ENCODE measurements around the gene CDSN. TPM values are rescaled to one million over a fixed set of nuclear protein-coding genes. Genes with fewer than 3 reads are reported as not detected.
"Not testable (repeated sequence)": the region's sequence is repeated elsewhere in the genome, so short reads cannot be mapped to it uniquely, and the experiment has no call there.

CDSN gene
- not detected for total RNA-seq

DNA sequence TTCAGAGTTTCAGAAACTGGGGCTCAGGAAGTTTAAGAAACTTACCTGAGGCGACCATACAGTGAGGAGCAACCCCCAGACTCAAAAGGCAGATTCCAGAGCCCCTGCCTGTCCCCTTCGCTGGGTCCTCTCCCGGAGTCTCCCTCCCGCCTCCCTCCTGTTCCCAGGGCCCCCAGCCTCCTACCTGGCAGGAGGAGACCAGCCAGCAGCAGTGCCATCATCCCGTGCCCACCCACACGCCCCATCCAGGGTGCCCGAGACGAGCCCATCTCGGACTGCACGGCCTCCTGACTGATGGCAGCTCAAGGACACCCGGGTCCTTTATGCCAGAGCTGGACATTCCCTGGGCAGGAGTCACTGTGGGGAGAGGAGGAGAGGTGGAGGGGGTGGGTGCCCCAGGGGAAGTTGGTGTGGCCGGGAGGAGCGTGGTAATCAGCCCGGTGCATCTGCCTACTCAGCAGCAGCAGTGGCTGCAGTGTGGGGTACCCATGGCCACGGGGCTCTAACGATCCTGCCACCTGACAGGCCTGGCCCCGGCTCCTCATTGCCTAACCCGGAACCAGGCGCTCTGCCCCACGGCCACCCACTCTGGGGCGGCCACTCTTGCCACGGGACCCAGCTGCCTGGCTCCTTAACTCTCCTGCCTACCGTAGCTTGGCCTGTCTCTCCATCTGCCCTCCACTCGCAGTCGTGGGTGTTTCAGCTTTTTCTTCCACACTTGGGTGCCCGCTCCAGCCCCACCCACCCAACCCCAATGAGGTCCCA lies at the start of gene CDSN:
Gene CDSN, minus strand, starts transcription at position 296 of the 765 bp plus-strand sequence. Its CDS starts 27 bp downstream, at position 269.
- DNase-seq: no peak
- Mint-ChIP-seq H3K9me3 (no peaks in the 10 kb centered on the region), H3K4me3 (no peak within 1 kb of the TSS), H3K36me3 (ENCODE audit: low read depth) (no peaks in the 10 kb centered on the region), H3K27me3 (peaks cover 21% of the 10 kb centered on the region), H3K4me1 (no peaks in the 10 kb centered on the region), H3K27ac (no peak within 1 kb of the TSS)
- ChIA-PET CTCF (no interaction called here), POLR2A (no interaction called here)

DNA sequence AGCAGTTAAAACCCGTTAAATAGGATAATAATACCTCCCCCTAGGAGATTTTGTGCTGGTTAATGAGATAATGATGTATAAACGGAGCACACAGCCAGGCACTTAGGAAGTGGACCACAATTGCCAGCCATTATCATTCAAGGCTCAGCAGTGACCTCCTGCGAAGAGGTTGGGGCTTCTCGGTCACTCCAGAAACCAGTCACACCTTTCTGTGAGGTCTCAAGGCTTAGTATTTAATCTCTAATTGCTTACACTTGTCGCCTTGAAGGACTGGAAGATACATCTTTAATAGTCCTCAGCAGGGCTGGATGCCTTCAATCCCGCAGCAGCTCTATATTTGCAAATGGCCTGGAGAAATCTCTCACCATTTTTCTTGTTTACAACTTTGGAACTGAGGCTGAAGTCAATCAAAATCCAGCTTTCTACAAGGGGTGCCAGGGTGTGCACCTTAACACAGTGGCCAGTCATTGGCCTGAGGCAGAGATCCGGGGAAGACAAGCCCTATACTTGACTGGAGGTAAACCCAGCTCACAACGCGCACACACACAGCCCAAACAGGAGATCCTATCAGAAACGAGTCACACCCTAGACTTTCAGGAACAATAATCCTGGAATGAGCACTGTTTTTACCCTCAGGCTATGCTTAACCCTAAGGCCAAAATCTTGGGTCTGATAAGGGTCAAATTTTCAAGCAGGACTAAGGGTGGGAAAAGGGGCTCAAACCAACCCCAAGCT lies 49.0 kb upstream of the CDSN start:
- no peak for DNase-seq
- H3K4me3 Mint-ChIP-seq: no peak overlapping the region
- ChIA-PET CTCF (no interaction called here), POLR2A (interaction anchor here (0.7 to 1.7 kb wide), 2 partner anchors 10 to 198 kb away, joined by 3 to 5 read pairs; no protein-coding TSS in a partner anchor)
- peaks cover 2% of the 10 kb centered on the region for H3K36me3 Mint-ChIP-seq (ENCODE audit: low read depth)
- H3K27me3 Mint-ChIP-seq: no peaks in the 10 kb centered on the region
- no peak overlapping the region for H3K27ac Mint-ChIP-seq
- H3K9me3 Mint-ChIP-seq: no peaks in the 10 kb centered on the region
- peaks cover 3% of the 10 kb centered on the region for H3K4me1 Mint-ChIP-seq

GRCh38 chr6:31168606-31169005 lies 48.4 kb upstream of the CDSN start:
- peaks cover 4% of the 10 kb centered on the region for H3K4me1 Mint-ChIP-seq
- H3K27me3 Mint-ChIP-seq: no peaks in the 10 kb centered on the region
- CTCF ChIA-PET: no interaction called here
- H3K9me3 Mint-ChIP-seq: no peaks in the 10 kb centered on the region
- H3K4me3 Mint-ChIP-seq: no peak overlapping the region
- H3K36me3 Mint-ChIP-seq (ENCODE audit: low read depth): peaks cover 6% of the 10 kb centered on the region
- no peak for DNase-seq
- H3K27ac Mint-ChIP-seq: no peak overlapping the region
- POLR2A ChIA-PET: interaction anchor here (1.7 kb wide), 1 partner anchor 198 kb away, joined by 5 read pairs; no protein-coding TSS in a partner anchor

DNA sequence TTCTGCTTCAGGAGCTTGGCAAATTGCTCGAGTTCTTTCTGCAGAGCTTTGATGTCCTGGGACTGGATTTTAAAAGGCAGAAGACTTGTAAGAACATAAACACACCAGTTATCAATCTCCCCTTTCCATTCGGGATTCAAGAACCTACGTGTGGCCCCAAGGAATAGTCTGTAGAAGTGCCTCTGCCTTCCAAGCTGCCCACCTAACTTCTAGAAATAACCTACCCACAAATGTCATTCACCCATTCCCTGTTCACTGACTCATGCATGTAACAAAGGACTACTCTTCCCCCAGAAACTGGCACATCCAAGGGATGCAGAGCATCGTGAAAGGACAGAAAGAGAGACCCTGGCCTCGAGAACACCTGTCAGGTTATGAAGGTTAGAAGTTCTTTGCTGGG lies 45.7 kb upstream of the CDSN start:
- no peak for DNase-seq
- H3K4me3 Mint-ChIP-seq: no peak overlapping the region
- peaks cover 29% of the 10 kb centered on the region for H3K36me3 Mint-ChIP-seq (ENCODE audit: low read depth)
- H3K4me1 Mint-ChIP-seq: peaks cover 27% of the 10 kb centered on the region
- no peaks in the 10 kb centered on the region for H3K9me3 Mint-ChIP-seq
- POLR2A ChIA-PET: interaction anchor here (1.1 kb wide), 1 partner anchor 9 kb away, joined by 3 read pairs; the partner anchor contains the start of gene CCHCR1
- no peaks in the 10 kb centered on the region for H3K27me3 Mint-ChIP-seq
- H3K27ac Mint-ChIP-seq: no peak overlapping the region
- CTCF ChIA-PET: interaction anchor here (1.6 kb wide), 1 partner anchor 26 kb away, joined by 5 read pairs; no protein-coding TSS in a partner anchor

DNA sequence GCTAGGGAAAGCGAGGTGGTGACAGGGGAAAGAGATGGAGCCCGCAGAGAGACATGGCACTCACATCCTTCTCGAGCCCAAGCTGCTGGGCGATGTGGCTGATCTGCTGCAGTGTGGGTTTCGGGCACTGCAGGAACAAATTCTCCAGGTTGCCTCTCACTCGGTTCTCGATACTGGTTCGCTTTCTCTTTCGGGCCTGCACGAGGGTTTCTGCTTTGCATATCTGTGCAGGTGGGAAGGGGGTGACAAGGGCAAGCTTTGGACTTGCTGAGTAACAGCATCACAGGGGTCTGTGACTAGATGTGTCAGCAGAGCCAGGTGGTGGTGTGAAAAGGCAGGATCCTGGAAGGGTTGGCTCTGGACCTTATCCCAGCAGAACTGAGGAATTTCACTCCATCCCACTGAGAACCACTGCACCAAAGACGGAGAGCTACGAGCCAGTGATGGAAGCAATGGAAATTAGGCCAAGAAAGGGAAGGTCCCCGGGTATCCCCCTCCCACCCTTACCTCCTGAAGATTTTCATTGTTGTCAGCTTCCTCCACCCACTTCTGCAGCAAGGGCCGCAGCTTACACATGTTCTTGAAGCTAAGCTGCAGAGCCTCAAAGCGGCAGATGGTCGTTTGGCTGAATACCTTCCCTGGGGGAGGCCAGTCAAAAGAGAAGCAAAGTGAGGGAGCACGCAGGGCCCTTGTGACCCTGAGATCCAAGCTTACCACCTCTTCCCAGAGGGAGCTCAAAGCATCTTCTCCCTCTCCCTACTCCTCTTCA lies 45.0 kb upstream of the CDSN start:
- not testable (repeated sequence) for H3K27ac Mint-ChIP-seq, H3K27me3 Mint-ChIP-seq, H3K9me3 Mint-ChIP-seq, DNase-seq, H3K4me3 Mint-ChIP-seq
- ChIA-PET CTCF (interaction anchor here (0.6 to 1.6 kb wide), 3 partner anchors 27 to 540 kb away, joined by 3 to 5 read pairs (median 3); no protein-coding TSS in a partner anchor), POLR2A (interaction anchor here (1.1 kb wide), 2 partner anchors 8 to 38 kb away, joined by 3 read pairs; partner anchors contain the start of gene CCHCR1)
- Mint-ChIP-seq H3K4me1 (peaks cover 32% of the 10 kb centered on the region), H3K36me3 (ENCODE audit: low read depth) (peaks cover 29% of the 10 kb centered on the region)

- not testable (repeated sequence) for DNase-seq, H3K27me3 Mint-ChIP-seq, H3K27ac Mint-ChIP-seq, H3K9me3 Mint-ChIP-seq, H3K4me3 Mint-ChIP-seq
- POLR2A ChIA-PET: interaction anchor here (0.6 to 1.1 kb wide), 2 partner anchors 16 to 39 kb away, joined by 3 read pairs; no protein-coding TSS in a partner anchor
- H3K4me1 Mint-ChIP-seq: peaks cover 38% of the 10 kb centered on the region
- CTCF ChIA-PET: interaction anchor here (0.6 to 1.4 kb wide), 2 partner anchors 32 to 540 kb away, joined by 3 read pairs; no protein-coding TSS in a partner anchor
- peaks cover 35% of the 10 kb centered on the region for H3K36me3 Mint-ChIP-seq (ENCODE audit: low read depth)
Measured at GRCh38 chr6:31164475-31165063, 44.3 kb upstream of the CDSN start.

DNA sequence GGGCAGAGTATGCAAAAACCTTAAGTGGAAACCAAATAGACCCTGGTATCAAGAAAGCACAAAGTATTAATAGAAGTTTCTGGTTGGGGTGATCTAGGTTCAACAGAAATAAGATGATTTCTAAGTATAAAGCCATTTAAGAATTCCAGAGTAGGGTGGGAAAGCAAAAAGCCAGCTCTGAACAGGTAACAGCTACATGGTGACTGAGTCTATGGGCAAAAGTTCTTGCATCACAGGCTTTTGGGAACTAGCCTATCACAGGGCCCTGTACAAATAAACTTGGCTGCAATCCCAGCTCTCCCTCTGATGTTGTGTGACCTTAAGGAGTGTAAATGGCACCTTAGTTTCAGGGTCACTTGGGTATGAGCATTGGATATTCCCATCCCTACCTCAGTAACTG lies 43.7 kb upstream of the CDSN start:
- H3K27ac Mint-ChIP-seq: no peak overlapping the region
- H3K4me1 Mint-ChIP-seq: peaks cover 41% of the 10 kb centered on the region
- H3K9me3 Mint-ChIP-seq: no peaks in the 10 kb centered on the region
- no peaks in the 10 kb centered on the region for H3K27me3 Mint-ChIP-seq
- H3K36me3 Mint-ChIP-seq (ENCODE audit: low read depth): peaks cover 41% of the 10 kb centered on the region
- CTCF ChIA-PET: no interaction called here
- DNase-seq: no peak
- H3K4me3 Mint-ChIP-seq: no peak overlapping the region
- POLR2A ChIA-PET: interaction anchor here (1.2 kb wide), 1 partner anchor 35 kb away, joined by 3 read pairs; no protein-coding TSS in a partner anchor

DNA sequence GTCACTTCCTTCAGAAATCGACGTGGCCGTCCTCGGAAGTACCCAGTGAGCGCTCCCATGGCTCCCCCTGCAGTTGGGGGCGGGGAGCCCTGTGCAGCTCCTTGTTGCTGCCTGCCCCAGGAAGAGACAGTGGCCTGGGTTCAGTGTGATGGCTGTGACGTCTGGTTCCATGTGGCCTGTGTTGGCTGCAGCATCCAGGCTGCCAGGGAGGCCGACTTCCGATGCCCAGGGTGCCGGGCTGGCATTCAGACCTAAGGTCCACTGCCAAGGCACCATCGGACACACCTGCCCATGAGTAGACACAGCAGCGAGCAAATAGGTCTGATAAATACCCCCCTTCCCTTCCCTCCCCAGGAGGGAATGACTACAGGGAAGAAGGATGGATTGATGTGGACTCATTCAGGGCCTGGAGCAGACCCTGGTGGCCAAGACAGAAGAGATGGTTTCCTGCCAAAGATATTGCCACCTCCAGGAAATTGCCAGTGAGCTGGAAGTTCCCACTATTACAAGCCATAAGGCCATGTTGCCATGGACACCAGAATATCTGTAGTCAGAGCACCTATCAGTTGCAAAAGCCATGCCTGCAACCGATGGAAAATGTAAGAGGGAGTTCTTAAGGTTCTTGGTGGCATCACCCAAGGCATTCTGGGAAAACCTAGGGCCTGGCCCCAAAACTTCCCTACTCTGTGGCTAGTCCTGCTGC lies 42.4 kb upstream of the CDSN start:
- Mint-ChIP-seq H3K9me3 (no peaks in the 10 kb centered on the region), H3K27ac (no peak overlapping the region), H3K4me1 (peaks cover 43% of the 10 kb centered on the region), H3K4me3 (no peak overlapping the region), H3K36me3 (ENCODE audit: low read depth) (peaks cover 45% of the 10 kb centered on the region), H3K27me3 (no peaks in the 10 kb centered on the region)
- no peak for DNase-seq
- CTCF ChIA-PET: interaction anchor here (0.9 kb wide), 1 partner anchor 205 kb away, joined by 3 read pairs; no protein-coding TSS in a partner anchor
- POLR2A ChIA-PET: interaction anchor here (1.2 to 1.4 kb wide), 2 partner anchors 36 to 237 kb away, joined by 3 read pairs; no protein-coding TSS in a partner anchor

GRCh38 chr6:31161216-31162126 lies 41.2 kb upstream of the CDSN start:
- peaks cover 53% of the 10 kb centered on the region for H3K4me1 Mint-ChIP-seq
- POLR2A ChIA-PET: interaction anchor here (1.4 to 1.5 kb wide), 2 partner anchors 238 to 413 kb away, joined by 3 to 4 read pairs; no protein-coding TSS in a partner anchor
- peaks cover 45% of the 10 kb centered on the region for H3K36me3 Mint-ChIP-seq (ENCODE audit: low read depth)

GRCh38 chr6:31158863-31159855 lies 38.9 kb upstream of the CDSN start:
- peaks cover 52% of the 10 kb centered on the region for H3K36me3 Mint-ChIP-seq (ENCODE audit: low read depth)
- H3K4me3 Mint-ChIP-seq: peak overlapping the region; percentile 79
- ChIA-PET POLR2A (interaction anchor here (0.9 to 3.1 kb wide), 18 partner anchors 11 to 493 kb away, joined by 3 to 21 read pairs (median 4); partner anchors contain the start of genes BAG6, DDX39B and HLA-B), CTCF (interaction anchor here (0.7 to 4.2 kb wide), 5 partner anchors 34 to 382 kb away, joined by 3 to 19 read pairs (median 4); partner anchors contain the start of gene DDX39B)
- H3K4me1 Mint-ChIP-seq: peaks cover 56% of the 10 kb centered on the region
- DNase-seq: peak; percentile 42
- no peaks in the 10 kb centered on the region for H3K9me3 Mint-ChIP-seq
- peak overlapping the region; percentile 62 for H3K27ac Mint-ChIP-seq
- no peaks in the 10 kb centered on the region for H3K27me3 Mint-ChIP-seq

More at GRCh38 chr6:31161216-31162126, 41.2 kb upstream of the CDSN start:
- CTCF ChIA-PET: interaction anchor here (0.7 kb wide), 1 partner anchor 454 kb away, joined by 4 read pairs; no protein-coding TSS in a partner anchor
- DNase-seq: no peak
- no peak overlapping the region for H3K27ac Mint-ChIP-seq
- H3K4me3 Mint-ChIP-seq: peak overlapping the region; percentile 26
- H3K27me3 Mint-ChIP-seq: no peaks in the 10 kb centered on the region
- H3K9me3 Mint-ChIP-seq: no peaks in the 10 kb centered on the region

All from activated CD4-positive, alpha-beta memory T cell treated with anti-CD3 and anti-CD28 coated beads, Interleukin-2, amount 10 ng/mL, durations not matched to agents 7 days and 5 days (primary cell).